Measurements from ENCODE around the gene YIF1A. TPM values are rescaled to one million over a fixed set of nuclear protein-coding genes. Genes with fewer than 3 reads are reported as not detected.
A peak's percentile ranks its signal among the peaks of the same experiment; 100 is the strongest.

Gene YIF1A
- total RNA-seq, 4 donors from 2014 or later, result 55.3 to 76.2 (median 74.1) TPM

GRCh38 chr11:66331542-66332370 lies 42.8 kb upstream of the YIF1A start:
- intact Hi-C loops (cut with DNase I; ENCODE audit: low total_unique reads), result no loop called here
- 89 to 95% methylated on average over 12 of the region's 12 CpGs for WGBS, 2 donors
- H3K4me3 ChIP-seq (ENCODE audit: low read depth, poor library complexity, severe bottlenecking), result no peak overlapping the region
- no peak for TF ChIP-seq POLR2A (IDR thresholded peaks at IDR 0.05)
- no peak for TF ChIP-seq CTCF (IDR thresholded peaks at IDR 0.05)
- DNase-seq (ENCODE audit: low spot score in 2 of 2), result no peak

GRCh38 chr11:66330931-66331330 lies 42.0 kb upstream of the YIF1A start:
- WGBS, 2 donors, result 62 to 72% methylated on average over 9 to 10 of the region's 10 CpGs
- DNase-seq (ENCODE audit: low spot score in 2 of 2), result peak in 1 of 2 donors; percentile 84
- no peak for TF ChIP-seq CTCF (IDR thresholded peaks at IDR 0.05)
- H3K4me3 ChIP-seq (ENCODE audit: low read depth, poor library complexity, severe bottlenecking), result no peak overlapping the region
- intact Hi-C loops (cut with DNase I; ENCODE audit: low total_unique reads), result no loop called here

GRCh38 chr11:66329165-66329673 lies 40.3 kb upstream of the YIF1A start:
- DNase-seq (ENCODE audit: low spot score in 2 of 2), result no peak
- no peak for TF ChIP-seq POLR2A (IDR thresholded peaks at IDR 0.05)
- TF ChIP-seq CTCF (IDR thresholded peaks at IDR 0.05), result no peak
- WGBS, 2 donors, result 83 to 89% methylated on average over 3 of the region's 3 CpGs
- no peak overlapping the region for H3K4me3 ChIP-seq (ENCODE audit: low read depth, poor library complexity, severe bottlenecking)
- intact Hi-C loops (cut with DNase I; ENCODE audit: low total_unique reads), result no loop called here

GRCh38 chr11:66328302-66329144 lies 39.6 kb upstream of the YIF1A start:
- no peak overlapping the region for H3K4me3 ChIP-seq (ENCODE audit: low read depth, poor library complexity, severe bottlenecking)
- intact Hi-C loops (cut with DNase I; ENCODE audit: low total_unique reads), result no loop called here
- peak; percentile 68 to 96 for DNase-seq (ENCODE audit: low spot score in 2 of 2)

GRCh38 chr11:66328031-66328301 lies 39.0 kb upstream of the YIF1A start:
- H3K4me3 ChIP-seq (ENCODE audit: low read depth, poor library complexity, severe bottlenecking), result no peak overlapping the region
- TF ChIP-seq POLR2A (IDR thresholded peaks at IDR 0.05), result no peak
- no peak for TF ChIP-seq CTCF (IDR thresholded peaks at IDR 0.05)
- intact Hi-C loops (cut with DNase I; ENCODE audit: low total_unique reads), result no loop called here
- peak in 1 of 2 donors; percentile 88 for DNase-seq (ENCODE audit: low spot score in 2 of 2)
- 10 to 31% methylated on average over 3 of the region's 3 CpGs for WGBS, 2 donors

More at GRCh38 chr11:66328302-66329144, 39.6 kb upstream of the YIF1A start:
- 8 to 14% methylated on average over 16 to 19 of the region's 19 CpGs for WGBS, 2 donors
- TF ChIP-seq POLR2A (IDR thresholded peaks at IDR 0.05) (no peak), CTCF (IDR thresholded peaks at IDR 0.05) (peak in 1 of 3 donors; percentile 91)

Data from lower leg skin (tissue), 4 donors.